T-helper 1 cell treated with Interleukin-12 subunit alpha and Interleukin-12 subunit beta and Interleukin-4 antibody, amounts not matched to agents 30 ng/mL and 1 ng/mL, for 36 hours (primary cell): ENCODE results near the gene ZSWIM4. TPM values are rescaled to one million over a fixed set of nuclear protein-coding genes. Genes with fewer than 3 reads are reported as not detected.
"Not testable (repeated sequence)": the region's sequence is repeated elsewhere in the genome, so short reads cannot be mapped to it uniquely, and the experiment has no call there.

Experiments
- intact Hi-C: fragments of 100-400 bp; cut with micrococcal nuclease; formaldehyde crosslinking; loops from one replicate; pipeline ENCODE4 v1.15.1; 2024
- total RNA-seq: library from RNA; stranded (reverse); gene quantifications from 2 replicates; pipeline ENCODE4 v1.2.3, GENCODE V29; 2022

The ZSWIM4 gene
- total RNA-seq, 1 donor from 2014 or later: 8.1 TPM

DNA sequence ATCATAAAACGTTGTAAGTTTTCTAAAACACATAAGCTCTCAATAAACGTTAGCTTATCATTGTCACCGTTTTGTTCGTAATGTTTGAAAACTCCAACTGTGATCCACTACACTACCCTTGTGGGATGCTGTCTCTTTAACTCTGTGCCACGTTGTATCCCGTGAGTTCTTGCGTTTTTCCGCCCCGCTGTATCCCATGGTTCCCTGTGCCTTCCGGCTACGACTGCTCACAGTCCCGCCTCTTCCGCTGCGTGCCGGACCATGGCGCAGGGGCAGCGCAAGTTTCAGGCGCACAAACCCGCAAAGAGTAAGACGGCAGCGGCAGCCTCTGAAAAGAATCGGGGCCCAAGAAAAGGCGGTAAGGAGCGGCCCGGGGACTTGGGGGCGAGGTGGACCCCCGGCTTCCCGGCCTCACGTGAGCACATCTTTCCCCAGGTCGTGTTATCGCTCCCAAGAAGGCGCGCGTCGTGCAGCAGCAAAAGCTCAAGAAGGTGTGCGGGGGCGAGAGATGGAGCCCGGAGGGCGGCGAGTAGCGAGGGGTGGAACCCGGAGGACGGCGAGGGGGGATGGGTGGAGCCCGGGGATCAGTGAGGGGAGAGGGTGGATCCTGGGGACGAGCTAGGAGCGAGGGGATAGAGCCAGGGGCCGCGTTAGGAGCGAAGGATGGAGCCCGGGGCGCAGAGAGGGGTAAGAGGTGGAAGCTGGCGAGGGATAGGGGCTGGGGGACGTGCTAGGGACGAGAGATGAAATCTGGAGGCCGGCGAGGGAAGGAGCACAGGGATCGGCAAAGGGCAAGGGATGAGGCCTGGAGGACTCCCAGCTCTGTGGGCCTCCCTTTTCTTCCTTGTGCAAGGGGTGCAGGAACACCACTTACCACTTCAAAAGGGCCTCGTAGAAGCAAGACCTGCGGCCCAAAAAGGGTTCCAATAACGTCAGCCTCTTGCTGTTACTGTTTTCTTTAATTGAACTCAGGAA, 20.7 kb upstream of the ZSWIM4 start, which contains the start of gene C19orf53:
Gene C19orf53 (plus strand): TSS at position 240 of the 975 bp plus-strand sequence. CDS start 22 bp downstream, at position 262.
- intact Hi-C loops: loop anchor here (1.0 kb wide), 8 partner anchors 10 to 307 kb away; partner anchors contain the start of genes DCAF15, MRI1 and ZSWIM4

DNA sequence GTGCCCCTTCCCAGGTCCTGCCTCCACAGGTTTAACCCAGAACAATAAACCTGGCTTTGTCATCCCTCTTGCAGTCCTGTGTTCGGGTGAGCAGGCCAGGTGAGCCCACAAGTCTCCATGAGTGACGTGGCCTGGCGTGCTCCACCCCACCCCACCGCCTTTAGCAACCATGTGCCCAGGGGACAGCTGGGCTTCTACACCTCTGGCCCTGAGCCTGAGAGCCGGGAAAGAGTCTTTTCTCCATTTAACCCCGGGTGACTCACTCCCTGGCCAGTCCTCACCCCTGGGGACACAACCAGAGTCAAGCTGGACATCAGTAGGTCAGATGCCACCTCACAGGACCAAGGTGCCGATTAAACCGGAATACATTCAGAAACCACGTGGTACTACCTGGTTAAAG, 16.8 kb upstream of the ZSWIM4 start:
- intact Hi-C loops: no loop called here

GRCh38 chr19:13778847-13779246, 16.4 kb upstream of the ZSWIM4 start:
- intact Hi-C loops: no loop called here

GRCh38 chr19:13779794-13780193, 15.4 kb upstream of the ZSWIM4 start:
- intact Hi-C loops: not testable (repeated sequence)

- intact Hi-C loops: no loop called here
Measured at GRCh38 chr19:13781547-13781946, 13.7 kb upstream of the ZSWIM4 start.

- intact Hi-C loops: no loop called here
Measured at GRCh38 chr19:13782537-13782936, 12.7 kb upstream of the ZSWIM4 start.

DNA sequence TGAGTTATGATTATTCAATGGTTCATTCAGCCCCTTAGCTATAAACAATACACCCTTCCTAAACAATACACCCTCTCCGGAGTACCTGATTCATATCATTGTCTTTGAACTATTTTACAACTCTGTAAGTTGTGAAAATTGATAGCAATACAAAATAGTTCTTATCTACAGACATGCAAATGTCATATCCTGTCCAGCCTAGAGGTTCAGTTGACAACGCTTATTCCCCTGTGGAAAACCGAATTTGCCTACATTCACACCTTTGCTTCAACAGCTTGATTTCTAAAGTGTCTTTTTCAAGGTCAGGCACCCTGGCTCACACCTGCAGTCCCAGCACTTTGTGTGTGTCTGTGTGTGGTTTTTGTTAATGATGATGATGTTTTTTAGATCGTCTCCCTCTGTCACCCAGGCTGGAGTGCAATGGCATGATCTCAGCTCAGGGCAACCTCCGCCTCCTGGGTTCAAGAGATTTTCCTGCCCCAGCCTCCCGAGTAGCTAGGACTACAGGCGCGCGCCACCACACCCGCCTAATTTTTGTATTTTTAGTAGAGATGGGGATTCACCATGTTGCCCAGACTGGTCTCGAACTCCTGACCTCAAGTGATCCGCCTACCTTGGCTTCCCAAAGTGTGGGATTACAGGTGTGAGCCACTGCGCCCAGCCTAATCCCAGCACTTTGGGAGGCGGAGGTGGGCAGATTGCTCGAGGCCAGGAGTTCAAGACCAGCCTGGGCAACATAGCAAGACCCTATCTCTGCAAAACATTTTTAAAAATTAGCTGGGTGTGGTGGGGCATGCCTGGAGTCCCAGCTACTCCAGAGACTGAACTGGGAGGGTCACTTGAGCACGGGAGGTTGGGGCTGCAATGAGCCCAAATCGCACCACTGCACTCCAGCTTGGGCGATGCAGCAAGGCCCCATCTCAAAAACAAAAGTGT, 11.4 kb upstream of the ZSWIM4 start:
- intact Hi-C loops: no loop called here

DNA sequence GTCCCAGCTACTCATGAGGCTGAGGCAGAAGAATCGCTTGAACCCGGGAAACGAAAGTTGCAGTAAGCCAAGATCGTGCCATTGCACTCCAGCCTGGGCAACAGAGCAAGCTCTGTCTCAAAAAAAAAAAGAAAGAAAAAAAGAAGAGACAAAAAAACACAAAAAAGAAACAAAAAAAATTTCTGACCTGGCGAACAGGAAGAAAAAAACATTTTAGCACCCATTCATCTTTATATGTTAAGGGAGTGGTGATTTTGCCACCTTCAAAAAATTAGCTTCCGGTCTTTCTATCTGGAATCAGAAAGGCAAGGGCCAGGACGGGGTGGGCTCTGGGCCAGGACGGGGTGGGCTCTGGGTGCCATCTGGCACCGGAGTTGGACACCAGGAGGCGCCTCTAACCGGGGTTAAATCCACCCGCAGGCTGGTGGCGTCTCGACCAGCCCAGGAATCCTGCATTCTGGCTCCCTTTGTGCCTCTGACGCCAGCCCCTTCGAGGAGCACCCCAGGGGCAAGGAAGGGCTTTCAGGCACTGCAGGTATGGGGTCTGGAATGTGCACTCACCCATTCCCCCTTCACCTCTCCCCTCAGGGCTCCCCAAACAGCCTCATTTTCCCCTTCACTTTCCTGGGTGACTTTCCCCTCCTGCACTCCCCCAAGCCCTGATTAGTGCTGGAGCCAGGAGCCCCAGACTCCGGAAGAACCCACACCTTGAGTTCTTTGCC, 10.4 kb upstream of the ZSWIM4 start:
- intact Hi-C loops: loop anchor here (1.0 kb wide), 1 partner anchor 77 kb away; no protein-coding TSS in a partner anchor

DNA sequence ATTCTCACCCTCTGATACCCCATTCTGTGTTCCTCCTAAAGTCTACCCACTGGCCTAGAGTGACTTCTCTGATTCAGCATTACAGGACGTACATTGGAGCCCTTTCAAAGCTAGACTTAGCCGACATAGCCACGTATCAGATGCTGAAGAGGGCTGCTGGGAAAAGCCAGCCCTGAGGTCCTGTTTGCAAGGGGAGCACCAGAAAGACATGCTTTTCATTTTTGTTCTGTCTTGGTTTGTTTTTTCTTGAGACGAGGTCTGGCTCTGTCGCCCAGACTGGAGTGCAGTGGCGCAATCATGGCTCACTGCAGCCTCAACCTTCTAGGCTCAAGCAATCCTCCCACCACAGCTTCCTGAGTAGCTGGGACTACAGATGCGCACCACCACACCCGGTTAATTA, 6.3 kb upstream of the ZSWIM4 start:
- intact Hi-C loops: no loop called here

- intact Hi-C loops: no loop called here
Measured at GRCh38 chr19:13790354-13790753, 4.9 kb upstream of the ZSWIM4 start.

GRCh38 chr19:13793317-13793716, 1.9 kb upstream of the ZSWIM4 start:
- intact Hi-C loops: not testable (repeated sequence)

DNA sequence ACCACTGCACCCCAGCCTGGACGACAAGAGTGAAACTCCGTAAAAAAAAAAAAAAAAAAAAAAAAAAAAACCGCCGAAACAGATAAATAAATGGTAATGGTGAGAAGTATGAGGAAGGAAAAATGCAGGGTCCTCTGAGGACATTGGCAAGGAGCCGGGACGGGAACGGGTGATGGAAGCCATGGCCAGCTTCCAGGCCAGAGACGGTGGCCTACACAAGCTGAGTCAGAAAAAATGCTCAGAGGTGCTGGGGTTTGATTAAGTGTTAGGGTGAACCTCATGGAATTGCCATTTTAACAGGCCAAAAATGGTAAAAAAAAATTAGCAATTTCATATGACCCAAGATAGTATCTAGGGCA, 866 bp upstream of the ZSWIM4 start:
- intact Hi-C loops: loop anchor here (2.0 kb wide), 1 partner anchor 68 kb away; no protein-coding TSS in a partner anchor

GRCh38 chr19:13795595-13796300, 505 bp downstream of the ZSWIM4 start:
- intact Hi-C loops: loop anchor here (1.0 to 2.0 kb wide), 8 partner anchors 8 to 894 kb away; partner anchors contain the start of gene C19orf53

DNA sequence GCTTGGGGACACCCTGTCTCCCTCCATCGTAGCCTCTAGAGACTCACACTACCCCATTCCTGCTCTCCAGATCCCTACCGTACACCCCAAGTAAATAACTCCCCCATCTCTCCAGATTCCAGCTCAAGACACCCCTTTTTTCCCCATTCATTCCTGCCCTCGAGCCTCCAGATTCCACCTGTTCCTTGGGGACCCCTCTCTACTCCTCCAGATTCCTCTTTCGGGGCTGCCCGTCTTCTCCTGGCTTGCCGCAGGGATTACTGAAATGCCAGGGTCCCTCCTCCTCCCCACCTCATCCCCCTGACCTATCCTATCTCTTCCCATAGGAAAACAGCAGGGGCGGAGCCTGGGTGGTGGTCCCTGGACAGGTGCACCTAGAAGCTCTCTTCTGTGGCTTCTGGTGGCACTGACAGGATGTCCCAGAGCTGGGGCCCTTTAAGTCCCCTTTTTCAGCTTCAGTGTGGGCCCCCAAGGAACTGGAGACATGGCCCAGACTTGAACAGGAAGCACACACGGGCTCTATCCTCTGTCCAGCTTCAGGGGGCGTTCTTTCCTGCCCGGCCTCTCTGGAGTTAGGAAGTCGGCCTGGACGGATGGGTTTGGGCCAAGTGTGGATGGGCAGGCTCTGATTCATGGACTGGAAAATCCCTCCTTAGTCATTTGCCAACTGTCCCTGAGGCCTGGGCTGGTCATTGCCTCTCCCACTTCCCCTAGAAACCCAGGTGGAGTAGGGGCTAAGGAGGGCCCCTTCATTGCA, 1.2 kb downstream of the ZSWIM4 start:
- intact Hi-C loops: no loop called here

DNA sequence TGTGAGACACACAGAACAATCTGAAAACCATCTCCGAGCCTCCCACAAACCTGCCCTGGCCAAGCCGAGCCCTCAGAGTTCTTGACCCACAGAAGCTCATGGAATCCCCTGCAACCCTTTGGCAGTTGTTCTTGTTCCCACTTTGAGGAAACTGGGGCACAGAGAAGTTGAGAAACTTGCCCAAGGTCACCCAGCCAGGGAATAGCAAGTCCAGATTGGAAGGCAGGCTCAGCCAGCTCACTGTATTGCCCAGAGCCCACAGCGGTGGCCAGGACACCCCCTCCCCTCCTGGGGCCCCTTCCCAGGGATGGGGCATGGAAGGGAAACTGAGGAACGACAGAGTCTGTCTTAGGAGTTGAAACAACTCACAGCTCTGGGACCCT, 1.8 kb downstream of the ZSWIM4 start:
- intact Hi-C loops: no loop called here

GRCh38 chr19:13797870-13798269, 2.6 kb downstream of the ZSWIM4 start:
- intact Hi-C loops: no loop called here

GRCh38 chr19:13799669-13800068, 4.4 kb downstream of the ZSWIM4 start:
- intact Hi-C loops: no loop called here

DNA sequence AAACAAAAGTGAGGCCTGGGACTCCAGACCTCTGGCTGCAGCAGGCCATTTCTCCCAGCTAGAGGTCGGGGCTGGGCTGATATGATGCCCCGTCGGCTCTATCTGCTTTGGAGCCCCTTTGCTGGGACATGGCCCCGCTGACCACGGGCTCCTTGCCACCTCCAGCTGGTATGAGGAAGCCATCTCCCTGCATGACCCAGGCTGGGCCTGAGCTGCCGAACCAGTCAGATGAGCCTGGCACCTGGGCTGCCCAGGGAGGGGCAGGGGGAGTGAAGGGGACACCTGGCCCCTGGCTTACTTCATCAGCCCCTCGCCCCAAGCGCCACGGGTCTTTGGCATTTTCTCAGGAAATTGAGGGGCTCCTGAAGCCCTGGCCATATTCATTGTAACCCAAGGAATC, 7.8 kb downstream of the ZSWIM4 start:
- intact Hi-C loops: no loop called here

- intact Hi-C loops: no loop called here
Measured at GRCh38 chr19:13804830-13805683, 9.8 kb downstream of the ZSWIM4 start.
